Measurements from ENCODE around the gene B3GALNT2.

- no peak for TF ChIP-seq TEAD4 (IDR thresholded peaks at IDR 0.05)
- TF ChIP-seq CEBPB (IDR thresholded peaks at IDR 0.05): no peak
- TF ChIP-seq REST (IDR thresholded peaks at IDR 0.05; ENCODE audit: low read depth): no peak
- no peak for TF ChIP-seq EP300 (IDR thresholded peaks at IDR 0.05; ENCODE audit: borderline replicate concordance)
- no peak for TF ChIP-seq RAD21 (IDR thresholded peaks at IDR 0.05; ENCODE audit: low read depth)
- TF ChIP-seq TCF12 (IDR thresholded peaks at IDR 0.05; ENCODE audit: low read depth): no peak
Measured at GRCh38 chr1:235510823-235511222, 6.6 kb upstream of the B3GALNT2 start.

All from Ishikawa (cell line).